ENCODE results near the gene IFIT5.
"Not testable (repeated sequence)": the region's sequence is repeated elsewhere in the genome, so short reads cannot be mapped to it uniquely, and the experiment has no call there.

GRCh38 chr10:89444819-89445218, 30.5 kb downstream of the IFIT5 start:
- not testable (repeated sequence) for TF ChIP-seq POLR2AphosphoS5, CTCF, POLR2A (IDR thresholded peaks at IDR 0.05)

Data from breast epithelium (tissue), 3 donors.